Heart left ventricle (tissue), 13 donors: Measurements from ENCODE around the gene FAM168B.

ENCODE experiments used
- CTCF ChIP-seq, 12 donors: fragments of 200-600 bp; sonication (generic) in 4 of 12; IDR thresholded peaks; one replicate each; pipeline versions ENCODE4 v1.5.0 to v1.8.0; 2018 to 2022; ENCODE audit warnings: antibody characterized with exemption in 12 of 12, mild to moderate bottlenecking in 5 of 12
- POLR2A ChIP-seq, 2 donors: fragments of 450-650 bp; IDR thresholded peaks; one replicate each; pipeline ENCODE4 v1.6.1; 2017; ENCODE audit warnings: antibody characterized with exemption in 2 of 2, mild to moderate bottlenecking in 2 of 2, moderate library complexity in 2 of 2
- donor health status: ischemic (EF 13 %, LVEDD 7.1; RV severe dilation, severe dysfunction).
- donor health status: DM: no; HTN: yes; CAD: no.
- donor health status: DM: no; HTN: no; CAD: no.
- donor health status: ischemic (EF 25% LVEDD 6.9; RV normal size, moderate dysfunction).
- donor health status: ischemic (EF 25% LVEDD 5.7; RV mildly dilated, moderate dysfunction).
- donor health status: ischemic (EF 35%, LVEDD 5.7; RV mildly dilated, moderate dysfunction).
- donor health status: nonischemic (EF 11% LVEDD 7.7; RV severe dilation, severe dysfunction).
- donor health status: DM: yes; HTN: yes; CAD: no.
- donor health status: PGD.
- donor health status: ischemic (EF 29% LVEDD 5.4; RV normal size, mild dysfunction).
- donor health status: nonischemic (EF 23%, LVEDD 6.1; RV moderate dilation, normal function).

GRCh38 chr2:131039101-131039440 is 54.2 kb downstream of the FAM168B start:
- TF ChIP-seq CTCF (IDR thresholded peaks at IDR 0.05) (no peak), POLR2A (IDR thresholded peaks at IDR 0.05) (no peak)
